HG03565 (cell line): ENCODE results near the gene CELSR1.

ENCODE experiments used
- ATAC-seq: cut with Tn5 transposase; IDR thresholded peaks from one replicate; pipeline ENCODE4 v1.9.1; 2021; ENCODE audit warnings: mild to moderate bottlenecking, moderate library complexity; ENCODE audit not compliant: unreplicated experiment

The CELSR1 gene

DNA sequence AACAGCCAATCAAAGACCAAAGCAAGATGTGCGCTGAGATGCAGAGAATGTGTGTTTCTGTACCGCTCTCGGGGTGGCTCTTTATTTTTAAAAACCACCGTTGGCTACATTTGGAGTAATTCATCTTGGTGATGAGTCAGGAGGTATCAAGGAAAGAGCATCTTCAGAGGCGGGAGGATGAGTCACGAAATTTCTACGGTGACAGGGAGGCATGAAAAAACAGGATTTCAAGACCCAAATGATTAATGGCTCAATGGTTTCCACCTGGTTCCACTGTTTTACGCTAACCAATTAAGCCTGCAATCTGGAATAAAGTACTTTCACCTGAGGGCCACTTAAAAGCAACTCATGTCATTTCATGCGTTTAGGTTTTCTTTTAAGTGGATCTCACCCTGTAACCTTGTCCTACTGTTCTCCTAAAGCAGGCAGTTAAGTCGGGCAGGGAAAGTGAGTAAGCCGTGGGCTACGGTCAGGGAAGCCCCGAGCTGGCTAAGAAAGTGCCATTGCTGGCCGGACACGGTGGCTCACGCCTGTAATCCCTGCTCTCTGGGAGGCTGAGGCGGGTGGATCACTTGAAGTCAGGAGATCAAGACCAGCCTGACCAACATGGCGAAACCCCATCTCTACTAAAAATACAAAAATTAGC is 74.6 kb downstream of the CELSR1 start:
- ATAC-seq = no peak

DNA sequence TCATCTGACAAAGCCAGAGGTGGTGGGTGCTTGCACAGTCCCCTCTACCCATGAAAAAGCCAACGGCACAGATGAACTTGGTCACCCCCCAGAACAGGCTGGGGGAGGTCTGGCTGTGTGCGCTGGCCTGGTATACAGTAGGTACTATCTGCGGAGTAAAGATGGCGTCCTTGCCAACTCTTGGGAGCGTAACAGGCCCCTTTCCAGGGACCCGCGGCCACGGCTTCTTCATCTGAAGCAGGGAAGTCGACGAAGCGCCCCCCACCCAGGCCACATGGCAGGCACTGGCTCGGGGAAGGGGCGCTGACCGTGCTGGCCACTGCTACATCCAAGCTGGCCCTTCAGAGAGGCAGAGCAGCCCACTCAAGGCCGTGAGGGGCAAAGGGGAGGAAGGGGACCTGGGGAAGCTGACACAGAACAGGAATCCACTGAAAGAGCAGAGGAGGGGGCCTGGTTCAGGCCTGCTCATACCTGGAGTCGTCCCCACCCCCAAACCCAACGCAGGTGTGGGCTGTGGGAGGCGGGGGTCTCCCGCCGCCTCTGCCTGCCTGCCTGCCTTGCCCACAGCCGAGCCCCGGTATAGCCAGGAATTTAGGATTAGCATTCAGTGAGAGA is 75.7 kb downstream of the CELSR1 start:
- ATAC-seq = no peak

DNA sequence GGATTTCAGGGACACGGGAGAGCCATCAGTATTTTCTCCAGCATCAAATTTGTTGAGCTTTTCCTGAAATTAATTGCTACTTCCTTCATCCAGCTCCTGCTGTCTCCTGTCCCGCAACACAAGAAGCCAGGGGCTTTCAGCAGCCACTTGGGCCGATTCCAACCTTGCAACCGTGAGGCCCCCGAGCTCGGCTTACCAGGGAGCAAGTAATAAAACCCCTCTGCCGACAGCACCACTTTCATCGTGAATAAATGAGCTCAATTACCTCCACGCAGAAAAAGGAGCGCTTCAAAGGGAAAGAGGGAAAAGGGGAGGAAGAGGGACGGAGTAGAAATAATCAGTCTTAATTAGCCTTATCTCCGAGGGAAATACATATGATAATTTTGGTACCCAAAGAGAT is 76.6 kb downstream of the CELSR1 start:
- no peak for ATAC-seq

DNA sequence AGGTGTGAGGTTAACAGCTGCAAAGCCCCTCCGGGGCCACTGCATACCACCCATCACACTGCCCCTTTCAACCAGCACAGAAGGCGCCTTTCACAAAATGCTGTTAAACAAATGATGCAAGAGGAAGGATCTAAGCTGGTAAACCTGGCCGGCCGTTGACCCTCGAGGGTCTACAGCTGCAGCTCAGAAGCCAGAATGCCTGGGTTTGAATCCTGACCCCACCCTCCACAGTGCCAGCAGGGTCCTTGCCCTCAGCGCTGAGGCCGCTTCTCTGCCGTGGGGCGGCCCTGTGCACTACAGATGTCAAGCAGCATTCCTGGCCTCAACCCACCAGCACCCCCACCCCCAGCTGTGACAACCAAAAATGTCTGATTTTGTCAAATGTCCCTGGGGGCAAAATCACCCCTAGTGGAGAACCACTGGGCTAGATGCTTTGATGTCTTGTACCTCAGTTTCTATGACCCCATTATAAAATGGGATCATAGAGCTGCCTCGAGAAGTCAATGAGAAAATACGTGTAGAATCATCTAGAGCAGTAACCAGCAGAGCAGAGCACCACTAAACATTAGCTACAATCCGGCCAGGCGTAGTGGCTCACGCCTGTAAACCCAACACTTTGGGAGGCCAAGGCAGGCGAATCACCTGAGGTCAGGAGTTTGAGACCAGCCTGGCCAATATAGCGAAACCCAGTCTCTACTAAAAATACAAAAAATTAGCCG is 77.9 kb downstream of the CELSR1 start:
- no peak for ATAC-seq

DNA sequence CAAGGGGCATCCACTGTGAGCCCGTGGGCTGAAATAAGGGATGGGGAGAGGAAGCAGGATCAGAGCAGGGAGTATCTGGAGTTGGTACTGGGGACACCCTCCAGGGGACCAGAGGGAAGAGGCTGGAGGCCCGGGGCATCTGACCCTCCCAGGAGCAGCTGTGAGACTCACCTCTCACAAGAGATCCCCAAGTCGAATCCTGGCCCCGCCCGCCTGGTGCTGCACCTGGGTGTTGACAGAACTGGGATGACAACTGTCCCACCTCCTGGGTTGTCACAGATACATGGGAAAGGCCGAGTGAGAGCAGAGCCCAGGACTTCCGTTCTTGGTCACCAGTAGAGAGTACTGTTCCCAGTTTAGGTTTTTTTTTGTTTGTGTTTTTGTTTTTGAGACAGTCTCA is 78.9 kb downstream of the CELSR1 start:
- ATAC-seq = no peak

DNA sequence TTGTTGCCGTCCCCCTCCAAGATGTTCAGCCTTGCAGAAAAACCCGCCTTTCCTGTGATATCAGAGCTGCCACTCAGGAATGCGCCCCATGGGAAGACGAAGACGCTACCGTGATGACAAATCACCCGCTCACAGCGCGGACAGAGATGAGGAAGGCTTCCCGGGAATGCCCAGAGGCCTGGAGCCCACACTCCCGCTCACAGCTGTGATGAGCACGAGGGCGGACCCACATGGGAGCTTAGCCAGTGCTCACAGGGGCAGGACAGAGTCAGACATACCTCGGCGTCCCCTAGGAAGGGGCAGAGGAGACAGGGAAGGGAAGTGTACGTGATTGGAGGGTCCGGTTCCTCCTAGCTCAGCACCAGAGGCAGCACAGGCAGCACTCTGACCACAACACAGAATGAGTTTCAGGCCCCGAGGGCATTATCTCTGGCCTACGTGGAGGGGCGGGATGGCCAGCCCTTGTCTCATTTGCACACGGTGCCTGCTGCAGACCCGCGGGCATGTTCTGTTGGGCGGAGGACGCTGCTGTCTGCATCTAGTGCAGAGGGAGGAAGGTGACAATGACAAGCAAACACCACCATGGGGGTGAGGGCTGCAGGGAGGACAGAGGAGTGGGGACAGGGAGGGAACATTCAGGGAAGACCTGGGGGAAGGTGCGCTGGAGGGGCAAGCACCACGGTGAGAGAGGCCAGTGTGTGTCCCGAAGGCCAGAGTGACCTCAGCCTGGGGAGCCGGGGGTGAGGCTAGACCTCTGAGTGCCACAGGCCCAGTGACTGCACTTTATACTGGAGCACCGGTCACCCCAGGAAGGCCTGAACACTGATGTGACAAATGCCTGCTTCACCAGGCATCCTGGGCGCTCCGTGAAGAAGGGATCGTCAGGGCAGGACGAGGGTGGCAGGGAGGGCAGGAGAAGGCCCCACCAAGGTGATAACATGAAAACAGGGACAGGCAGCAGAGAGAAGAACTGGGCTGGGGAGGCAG is 79.6 kb downstream of the CELSR1 start:
- no peak for ATAC-seq

DNA sequence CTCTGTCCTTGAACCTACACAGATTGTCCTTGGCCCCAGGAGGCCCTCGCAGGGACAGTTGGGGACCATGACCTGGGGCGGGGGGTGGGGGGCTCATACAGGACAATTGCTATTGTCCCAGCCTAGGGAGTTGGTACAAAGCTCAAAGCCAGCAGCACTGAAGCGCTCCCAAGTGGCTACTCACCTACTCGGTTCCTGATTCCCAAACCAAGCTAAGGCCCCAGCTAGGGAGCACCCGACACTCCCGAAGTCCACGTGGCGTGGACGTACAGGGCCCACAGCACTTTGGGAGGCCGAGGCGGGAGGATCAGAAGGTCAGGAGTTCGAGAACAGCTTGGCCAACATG is 80.6 kb downstream of the CELSR1 start:
- ATAC-seq = no peak

DNA sequence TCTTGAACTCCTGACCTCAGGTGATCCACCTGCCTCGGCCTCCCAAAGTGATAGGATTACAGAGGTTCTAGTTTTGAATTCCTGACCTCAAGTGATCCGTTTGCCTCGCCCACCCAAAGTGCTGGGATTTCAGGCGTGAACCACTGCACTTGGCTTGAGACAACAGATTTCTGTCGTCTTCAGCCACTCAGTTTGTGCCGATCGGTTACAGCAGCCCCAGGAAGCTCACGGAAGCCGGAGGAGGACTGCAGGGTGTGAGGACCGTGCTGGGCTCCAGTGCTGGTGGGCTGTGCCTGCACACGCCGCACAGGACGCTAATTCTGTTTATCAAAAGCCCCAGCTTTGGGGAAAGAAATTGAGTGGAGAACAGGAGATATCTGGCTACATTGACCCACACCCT is 82.0 kb downstream of the CELSR1 start:
- ATAC-seq = no peak

DNA sequence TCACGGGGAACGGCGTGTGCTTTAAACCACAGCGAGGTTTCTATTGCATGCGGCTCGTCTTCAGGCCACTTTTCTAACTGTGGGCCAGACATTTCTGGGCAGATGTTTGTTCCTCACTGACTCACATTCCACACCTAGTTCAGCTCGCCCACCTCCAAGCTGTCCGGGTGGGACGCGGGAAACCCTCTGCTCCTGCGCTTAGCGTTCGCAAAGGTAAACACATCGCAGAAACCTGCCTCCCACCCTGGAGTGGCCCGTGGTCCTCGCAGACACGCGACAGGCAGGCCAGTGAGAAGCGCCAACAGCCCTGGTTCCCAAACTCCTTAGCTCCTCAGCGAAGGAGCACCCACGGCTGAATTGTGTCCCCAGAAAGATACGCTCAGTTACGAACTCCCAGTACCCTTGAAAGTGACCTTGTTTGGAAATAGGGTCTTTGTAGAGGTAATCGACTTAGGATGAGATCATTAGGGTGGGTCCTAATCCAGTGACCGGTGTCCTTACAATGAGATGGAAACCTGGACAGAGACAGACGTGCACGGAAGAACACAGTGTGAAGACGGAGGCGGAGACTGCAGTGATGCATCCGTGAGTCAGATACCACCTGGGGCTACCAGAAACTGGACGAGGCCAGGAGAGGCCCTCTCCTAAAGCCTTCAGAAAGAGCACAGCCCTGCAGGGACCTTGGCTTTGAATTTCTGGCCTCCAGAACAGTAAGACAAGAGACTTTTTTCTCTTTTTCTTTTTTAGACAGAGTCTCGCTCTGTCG is 82.7 kb downstream of the CELSR1 start:
- ATAC-seq = no peak

DNA sequence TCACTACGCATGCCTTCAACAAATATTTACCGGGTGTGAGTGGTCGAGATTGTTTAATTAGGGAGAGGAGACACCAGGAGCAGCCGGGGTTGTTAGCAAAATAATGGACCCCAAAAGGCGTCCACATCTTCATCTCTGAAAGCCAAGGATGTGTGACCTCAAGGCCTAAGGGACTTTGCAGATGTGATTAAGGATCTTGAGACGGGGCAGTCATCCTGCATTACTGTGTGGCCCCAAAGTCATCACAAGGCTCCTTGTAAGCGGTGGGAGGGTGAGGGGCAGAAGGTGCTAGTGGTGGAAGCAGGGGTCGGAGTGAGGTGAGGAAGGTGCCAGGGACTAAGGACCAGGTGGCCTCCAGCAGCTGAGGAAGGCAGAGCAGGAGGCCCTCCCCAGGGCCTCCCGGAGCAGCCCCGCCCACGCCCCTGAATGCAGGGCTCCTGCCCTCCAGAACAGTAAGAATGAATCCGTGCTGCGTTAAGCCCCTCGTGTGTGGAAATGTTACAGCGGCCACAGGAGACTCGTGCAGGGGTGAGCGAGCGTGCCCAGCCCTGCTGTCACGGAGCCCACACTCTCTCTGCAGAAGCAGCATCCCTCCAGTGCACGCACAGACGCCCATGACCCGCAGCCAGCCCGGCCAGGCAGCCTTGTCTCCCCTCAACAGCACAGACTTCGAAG is 83.5 kb downstream of the CELSR1 start:
- no peak for ATAC-seq

DNA sequence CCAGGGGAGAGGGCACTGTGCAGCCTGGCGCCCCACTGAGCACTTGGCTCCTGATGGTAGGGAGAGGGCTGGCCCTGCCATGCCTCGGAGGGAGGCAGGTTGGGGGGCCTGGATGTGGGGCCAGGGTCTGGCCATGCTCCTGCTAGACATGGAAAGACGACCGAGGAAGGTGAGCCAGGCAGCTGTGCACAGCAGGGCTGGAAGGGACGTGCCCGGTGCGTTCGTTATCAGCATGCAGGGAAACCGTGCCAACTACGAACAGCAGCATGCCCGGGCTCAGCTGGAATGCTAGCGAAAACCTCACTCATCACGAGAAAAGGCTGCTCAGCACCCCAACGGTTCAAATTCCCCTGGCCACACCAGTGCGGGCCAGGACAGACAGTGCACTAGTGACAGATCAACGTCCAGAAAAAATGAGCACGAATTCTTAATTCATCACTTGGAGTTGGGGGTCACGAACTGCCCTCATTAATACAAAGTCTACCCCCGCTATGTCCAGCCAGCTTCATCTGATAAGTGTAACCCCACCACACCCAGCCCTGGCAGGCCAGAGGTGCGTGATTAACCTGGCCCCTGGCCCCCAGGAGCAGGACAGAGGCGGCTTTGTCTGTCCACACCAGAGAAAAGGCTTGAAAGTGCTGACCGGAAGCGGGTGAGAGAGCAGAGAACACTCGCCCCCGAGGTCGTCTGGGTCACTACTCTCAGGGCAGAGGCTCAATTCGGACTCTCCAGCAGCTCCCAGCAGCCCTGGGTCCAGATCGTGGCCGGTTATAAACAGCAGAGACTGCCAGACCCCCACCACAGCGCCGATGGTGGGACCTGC is 84.2 kb downstream of the CELSR1 start:
- ATAC-seq = no peak

DNA sequence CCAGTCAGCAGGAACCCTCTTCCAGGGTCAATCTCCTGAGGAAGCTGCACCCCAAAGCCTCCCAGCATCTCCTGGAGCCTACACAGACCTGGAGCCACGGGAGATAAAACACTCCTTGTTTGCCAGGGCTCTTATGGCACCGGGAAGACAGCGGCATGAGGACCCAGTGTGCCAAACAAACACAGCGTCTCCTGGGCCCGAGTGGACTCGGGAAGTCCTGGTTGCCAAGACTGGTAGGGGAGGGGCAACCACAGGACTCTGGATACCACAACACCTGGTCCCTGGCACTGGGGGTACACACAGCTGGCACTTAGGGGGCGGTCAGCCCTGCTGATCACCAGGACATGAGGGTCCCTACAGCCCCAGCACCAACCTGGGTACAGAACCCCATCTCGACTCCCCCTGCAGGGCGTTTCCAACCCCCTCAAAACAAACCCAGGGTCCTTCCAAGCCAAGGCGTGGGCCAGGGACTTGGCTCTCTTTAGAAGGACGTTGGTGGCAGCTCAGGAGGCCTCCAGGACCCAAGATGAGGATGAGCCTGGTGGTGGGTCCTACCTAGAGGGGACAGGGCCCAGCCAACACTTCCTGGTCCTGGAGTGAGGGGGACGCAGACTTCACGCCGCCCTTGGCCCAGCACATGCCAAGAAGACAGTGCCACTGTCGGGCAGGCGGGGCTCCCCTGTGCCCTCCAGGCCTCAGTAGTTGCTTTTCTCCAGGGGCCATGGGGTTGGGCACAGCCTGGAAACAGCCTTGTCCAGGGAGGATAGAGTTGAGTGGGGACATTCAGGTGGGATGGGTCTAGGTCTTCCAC is 85.0 kb downstream of the CELSR1 start:
- no peak for ATAC-seq

DNA sequence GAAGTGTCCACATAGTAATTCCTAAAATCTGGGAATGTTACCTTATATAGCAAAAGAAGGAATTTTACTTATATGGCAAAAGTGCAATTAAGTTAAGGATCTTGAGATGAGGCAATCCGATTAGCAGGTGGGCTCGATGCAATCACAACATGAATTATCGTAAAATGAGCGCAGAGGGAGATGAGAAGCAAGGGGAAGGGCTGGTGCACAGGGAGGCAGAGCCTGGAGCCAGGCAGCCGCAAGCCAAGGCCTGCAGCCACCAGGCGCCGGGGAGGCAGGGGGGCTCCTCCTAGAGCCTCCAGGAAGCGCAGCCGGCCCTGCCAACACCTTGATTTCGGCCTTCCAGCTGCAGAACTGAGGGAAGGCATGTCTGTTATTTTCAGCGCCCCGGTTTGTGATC is 85.7 kb downstream of the CELSR1 start:
- no peak for ATAC-seq

DNA sequence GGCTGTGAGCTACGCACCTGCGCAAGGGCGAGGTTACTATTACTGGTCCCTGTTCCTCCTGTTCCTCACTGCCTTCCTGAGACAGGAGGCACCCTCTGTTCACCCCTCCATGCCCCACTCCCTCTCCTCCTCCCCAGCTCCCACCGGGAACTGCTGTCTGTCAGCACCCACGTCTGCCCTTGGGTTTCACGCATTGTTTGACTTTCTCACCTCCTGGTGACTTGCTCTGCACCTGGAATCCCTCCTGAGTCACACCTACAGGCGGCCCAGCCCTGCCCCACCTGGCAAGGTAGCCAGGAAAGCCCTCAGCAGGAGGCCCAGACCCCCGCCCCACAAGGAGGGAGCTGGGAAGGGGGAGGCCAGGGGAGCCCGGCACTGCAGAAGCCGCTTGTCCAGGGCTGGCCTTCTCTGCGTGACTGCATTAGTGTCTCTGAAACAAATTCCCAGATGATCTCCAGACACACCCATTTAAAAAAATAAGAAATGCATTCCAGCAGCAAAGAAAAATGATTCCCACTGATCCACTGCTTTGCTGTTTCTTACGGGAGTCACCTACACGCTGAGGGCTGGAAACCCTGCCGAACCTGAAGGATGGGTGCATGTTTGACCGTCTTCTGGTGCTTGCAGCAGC is 86.4 kb downstream of the CELSR1 start:
- ATAC-seq = no peak

DNA sequence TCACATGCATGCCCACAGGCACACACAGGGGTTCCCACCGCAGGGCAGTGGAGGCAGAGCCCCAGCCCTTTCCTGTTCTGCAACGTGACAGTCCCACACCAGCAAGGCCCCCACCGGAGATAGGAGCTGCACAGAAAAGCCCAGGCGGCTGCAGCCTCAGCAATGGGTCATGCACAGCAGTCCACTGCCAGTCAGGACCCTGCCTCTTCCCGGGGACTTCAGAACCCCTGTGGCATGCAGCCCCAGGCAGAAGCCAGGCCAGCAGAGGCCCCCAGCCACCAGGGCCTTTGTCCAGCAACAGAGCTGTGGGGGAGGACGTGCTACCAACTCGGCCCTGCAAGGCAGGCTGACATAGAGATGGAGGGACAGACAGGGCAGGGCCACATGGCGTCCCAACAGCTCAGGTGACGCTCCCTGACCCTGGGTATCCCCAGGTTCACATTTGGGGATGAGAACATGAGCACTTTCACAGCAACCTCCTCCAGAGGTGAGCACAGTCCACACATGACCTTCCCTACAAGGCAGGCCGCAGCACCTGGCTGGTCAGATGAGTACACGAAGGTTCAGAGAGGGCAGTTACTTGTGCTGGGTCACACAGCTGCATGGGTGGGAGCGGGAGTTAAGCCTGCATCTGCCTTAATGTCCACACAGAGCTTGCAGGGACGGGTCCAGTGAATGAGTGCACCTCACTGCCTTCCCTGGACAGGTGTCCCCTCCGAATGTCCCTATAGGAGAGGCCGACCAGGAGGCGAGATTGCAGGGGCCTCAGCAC is 87.3 kb downstream of the CELSR1 start:
- ATAC-seq = no peak

DNA sequence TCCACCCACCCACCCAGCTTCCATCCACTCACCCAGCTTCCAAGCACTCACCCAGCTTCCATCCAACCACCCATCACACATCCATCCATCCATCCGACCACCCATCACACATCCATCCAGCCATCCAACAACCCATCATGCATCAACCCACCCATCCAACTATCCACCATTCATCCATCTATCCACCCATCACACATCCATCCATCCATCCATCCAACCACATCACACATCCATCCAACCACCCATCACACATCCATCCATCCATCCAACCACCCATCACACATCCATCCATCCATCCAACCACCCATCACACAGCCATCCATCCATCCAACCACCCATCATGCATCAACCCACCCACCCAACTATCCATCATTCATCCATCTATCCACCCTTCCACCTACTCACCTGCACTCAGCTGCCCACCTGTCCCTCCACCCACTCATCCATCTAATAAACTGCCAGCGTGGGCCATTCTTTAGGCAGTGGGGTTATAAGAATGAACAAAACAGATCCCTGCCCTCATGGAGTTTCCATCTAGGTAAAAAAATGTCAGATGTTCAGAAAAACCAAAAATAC is 88.2 kb downstream of the CELSR1 start:
- ATAC-seq = no peak

DNA sequence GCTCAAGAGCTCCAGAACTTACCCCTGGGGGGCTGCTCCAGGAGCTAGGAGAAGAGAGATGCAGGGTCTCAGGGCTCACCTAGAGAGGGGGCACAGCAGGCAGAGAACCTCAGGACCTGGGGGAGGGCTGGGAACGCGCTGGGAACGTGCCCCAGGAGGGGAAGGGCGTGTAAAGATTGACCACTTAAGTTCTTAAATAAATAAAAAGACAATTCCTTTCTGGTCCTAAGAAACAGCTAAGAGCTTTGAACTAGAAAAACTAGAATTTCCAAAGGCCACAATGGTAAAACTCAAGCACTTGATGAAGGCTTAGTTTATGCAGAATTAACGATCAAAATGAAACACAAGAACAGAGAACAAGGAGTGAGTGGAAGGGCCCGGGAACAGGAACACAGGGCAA is 89.1 kb downstream of the CELSR1 start:
- no peak for ATAC-seq
